HFF-Myc (cell line): ENCODE data around the gene HOTAIR.

Experiments used
- DNase-seq: peaks from one replicate; pipeline ENCODE4 v3.0.0-alpha.2; 2011; ENCODE audit warnings: low read depth; ENCODE audit errors: extremely low read depth
- H3K4me3 ChIP-seq: replicated peaks from 2 replicates; pipeline ENCODE4 v1.5.1; 2011; ENCODE audit warnings: low read depth, mild to moderate bottlenecking, control low read depth, low read length
- TF ChIP-seq, protein P1 (sequence below): IDR thresholded peaks from 2 replicates; pipeline ENCODE4 v1.5.1; 2012; ENCODE audit warnings: mild to moderate bottlenecking, low read depth, low read length, control low read depth; ENCODE audit errors: missing control alignments

Gene HOTAIR

DNA sequence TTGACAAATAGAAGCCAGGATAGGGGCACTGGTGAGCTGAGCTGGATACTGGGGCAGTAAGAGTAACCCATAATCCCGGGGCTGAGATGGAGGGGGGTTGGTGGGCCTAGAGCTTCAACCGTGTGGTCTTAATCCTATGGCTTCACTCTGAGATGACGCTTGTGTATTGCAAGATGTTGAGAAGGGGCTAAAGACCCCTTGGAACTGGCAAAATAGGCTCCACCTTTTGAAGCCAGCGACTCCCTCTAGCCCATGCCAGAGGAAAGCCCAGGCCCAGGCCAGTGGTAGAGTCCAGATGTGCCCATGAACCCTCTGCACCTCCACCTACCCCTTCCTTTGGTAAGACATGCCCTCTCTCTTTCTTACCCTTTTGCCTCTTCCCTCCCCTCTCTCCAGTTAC lies 15.4 kb downstream of the HOTAIR start:
- DNase-seq = no peak
- no peak overlapping the region for H3K4me3 ChIP-seq
- TF ChIP-seq, protein P1, sequence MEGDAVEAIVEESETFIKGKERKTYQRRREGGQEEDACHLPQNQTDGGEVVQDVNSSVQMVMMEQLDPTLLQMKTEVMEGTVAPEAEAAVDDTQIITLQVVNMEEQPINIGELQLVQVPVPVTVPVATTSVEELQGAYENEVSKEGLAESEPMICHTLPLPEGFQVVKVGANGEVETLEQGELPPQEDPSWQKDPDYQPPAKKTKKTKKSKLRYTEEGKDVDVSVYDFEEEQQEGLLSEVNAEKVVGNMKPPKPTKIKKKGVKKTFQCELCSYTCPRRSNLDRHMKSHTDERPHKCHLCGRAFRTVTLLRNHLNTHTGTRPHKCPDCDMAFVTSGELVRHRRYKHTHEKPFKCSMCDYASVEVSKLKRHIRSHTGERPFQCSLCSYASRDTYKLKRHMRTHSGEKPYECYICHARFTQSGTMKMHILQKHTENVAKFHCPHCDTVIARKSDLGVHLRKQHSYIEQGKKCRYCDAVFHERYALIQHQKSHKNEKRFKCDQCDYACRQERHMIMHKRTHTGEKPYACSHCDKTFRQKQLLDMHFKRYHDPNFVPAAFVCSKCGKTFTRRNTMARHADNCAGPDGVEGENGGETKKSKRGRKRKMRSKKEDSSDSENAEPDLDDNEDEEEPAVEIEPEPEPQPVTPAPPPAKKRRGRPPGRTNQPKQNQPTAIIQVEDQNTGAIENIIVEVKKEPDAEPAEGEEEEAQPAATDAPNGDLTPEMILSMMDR = no peak

DNA sequence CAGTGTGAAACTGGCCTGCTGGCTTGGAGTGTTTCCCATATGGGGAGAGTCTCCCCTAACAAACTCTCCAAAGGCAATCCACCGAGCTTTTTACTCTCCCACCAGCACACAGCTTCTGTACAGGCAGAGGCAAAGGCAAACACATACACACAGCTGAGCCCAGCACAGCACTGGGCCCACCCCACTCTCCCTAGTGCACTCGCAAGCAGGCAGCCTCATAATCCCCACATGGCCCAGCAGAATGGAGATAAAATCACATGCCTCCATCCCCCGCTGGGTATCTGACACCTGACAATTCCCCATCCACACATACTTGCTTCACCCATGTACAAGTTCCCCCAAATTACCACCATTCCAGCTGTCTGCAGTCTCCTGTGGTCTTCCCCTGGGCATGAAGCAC lies 16.6 kb downstream of the HOTAIR start:
- DNase-seq = no peak
- TF ChIP-seq, protein P1 = no peak
- H3K4me3 ChIP-seq = no peak overlapping the region

DNA sequence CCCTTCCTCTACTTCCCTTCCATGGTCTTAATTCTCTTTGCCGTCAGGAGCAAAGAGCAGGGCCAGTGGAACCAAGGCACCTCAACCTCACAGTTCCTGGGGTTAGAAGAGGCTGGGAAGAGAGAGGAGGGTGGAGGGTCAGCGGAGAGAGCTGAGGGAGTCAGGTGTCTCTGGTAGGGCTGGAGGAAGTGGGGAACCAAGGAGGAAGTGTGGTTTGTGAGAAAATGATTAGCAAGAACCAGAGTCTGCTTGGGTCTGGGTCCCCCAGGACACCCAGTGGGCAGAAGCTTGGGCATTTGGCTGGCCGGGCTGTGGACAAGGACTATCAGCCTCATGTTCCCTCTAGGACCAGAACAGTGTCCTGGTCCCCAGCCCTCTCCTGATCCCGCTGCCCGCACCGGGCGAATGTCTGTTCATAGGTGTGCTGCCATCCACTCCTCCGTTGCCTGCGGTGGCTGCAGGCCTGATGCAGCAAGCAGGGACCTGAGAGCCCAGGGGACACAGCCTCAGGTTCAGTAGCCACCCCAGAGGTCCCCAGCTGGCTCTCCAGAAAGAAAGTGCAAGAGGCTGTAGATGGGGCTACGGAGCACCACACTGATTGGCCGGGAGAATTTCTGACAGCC lies 17.7 kb downstream of the HOTAIR start:
- TF ChIP-seq, protein P1 = no peak
- DNase-seq = no peak
- no peak overlapping the region for H3K4me3 ChIP-seq

DNA sequence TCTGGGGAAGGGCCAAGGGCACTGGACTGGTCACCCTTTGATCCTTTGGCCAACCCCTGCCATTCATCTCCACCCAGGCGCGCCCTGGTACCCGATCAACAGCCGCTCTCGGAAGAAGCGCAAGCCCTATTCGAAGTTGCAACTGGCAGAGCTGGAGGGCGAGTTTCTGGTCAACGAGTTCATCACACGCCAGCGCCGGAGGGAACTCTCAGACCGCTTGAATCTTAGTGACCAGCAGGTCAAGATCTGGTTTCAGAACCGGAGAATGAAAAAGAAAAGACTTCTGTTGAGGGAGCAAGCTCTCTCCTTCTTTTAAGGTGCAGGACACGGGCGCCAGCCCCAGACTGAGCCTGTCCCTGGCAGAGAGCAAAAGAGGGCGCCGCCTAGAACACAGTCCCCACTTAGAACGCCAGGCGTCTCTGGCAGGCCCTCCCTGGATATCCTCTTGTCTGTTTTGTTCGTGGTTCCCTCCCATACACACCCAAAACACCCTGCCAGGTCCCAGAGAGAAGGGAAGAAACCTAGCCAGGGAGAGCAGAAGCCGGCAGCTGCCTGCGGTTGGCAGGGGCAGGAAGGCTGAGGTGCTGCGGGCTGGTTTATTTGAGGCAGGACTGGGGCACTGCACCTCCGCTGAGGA lies 18.4 kb downstream of the HOTAIR start:
- TF ChIP-seq, protein P1 = no peak
- H3K4me3 ChIP-seq = no peak overlapping the region
- DNase-seq = no peak

DNA sequence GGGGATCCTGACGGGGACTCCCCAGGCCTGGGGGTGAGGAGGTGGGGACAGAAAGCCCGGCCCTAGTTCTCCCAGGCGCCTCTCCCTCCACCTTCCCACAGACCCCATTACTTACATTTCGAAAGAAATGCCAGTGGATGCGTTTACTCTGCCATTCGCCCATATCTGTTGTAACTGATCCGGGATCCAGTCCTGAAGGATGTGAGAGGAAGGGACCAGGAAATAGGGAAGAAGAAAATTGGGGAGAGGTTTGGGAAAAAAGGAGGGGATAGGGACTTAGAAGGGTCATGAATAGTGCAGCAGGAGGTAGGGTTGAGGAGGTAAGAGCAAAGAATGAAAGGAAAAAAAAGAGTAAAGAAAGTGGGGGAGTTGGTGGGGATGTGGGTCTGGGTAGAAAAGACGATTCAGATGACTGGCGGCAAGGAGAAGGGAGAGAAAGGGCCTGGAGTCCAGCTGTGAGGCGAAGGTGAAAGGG lies 18.9 kb downstream of the HOTAIR start:
- no peak for DNase-seq
- TF ChIP-seq, protein P1 = no peak
- no peak overlapping the region for H3K4me3 ChIP-seq

DNA sequence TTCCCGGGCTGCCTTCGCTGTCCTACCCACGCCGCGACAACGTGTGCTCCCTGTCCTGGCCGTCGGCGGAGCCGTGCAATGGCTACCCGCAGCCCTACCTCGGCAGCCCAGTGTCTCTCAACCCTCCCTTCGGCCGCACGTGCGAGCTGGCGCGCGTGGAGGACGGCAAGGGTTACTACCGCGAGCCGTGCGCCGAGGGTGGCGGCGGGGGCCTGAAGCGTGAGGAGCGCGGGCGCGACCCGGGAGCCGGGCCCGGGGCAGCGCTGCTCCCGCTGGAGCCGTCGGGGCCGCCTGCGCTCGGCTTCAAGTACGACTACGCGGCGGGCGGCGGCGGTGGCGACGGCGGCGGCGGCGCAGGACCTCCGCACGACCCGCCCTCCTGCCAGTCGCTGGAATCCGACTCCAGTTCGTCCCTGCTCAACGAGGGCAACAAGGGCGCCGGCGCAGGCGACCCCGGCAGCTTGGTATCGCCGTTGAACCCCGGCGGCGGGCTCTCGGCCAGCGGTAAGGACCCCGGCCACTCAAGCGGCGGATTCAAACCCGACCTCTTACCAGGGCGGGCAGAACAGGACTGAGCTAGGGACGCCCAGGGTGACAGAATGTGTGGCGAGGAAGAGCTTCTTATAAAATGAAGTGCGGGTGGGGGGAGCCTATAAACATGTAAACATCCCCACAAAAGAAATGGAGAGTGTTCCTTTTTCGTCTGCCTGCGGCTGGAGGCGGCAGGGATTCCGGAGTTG lies 19.5 kb downstream of the HOTAIR start:
- no peak overlapping the region for H3K4me3 ChIP-seq
- TF ChIP-seq, protein P1 = no peak
- no peak for DNase-seq
